Erythroblast (primary cell): Measurements from ENCODE around the gene EPHB3.

Experiments
- GATA1 ChIP-seq: IDR thresholded peaks from 2 replicates; pipeline ENCODE4 v1.6.1; 2011; ENCODE audit warnings: low read depth, mild to moderate bottlenecking, control low read depth, low read length, moderate library complexity
- POLR2A ChIP-seq: IDR thresholded peaks from 2 replicates; pipeline ENCODE4 v1.6.1; 2011; ENCODE audit warnings: mild to moderate bottlenecking, low read length

DNA sequence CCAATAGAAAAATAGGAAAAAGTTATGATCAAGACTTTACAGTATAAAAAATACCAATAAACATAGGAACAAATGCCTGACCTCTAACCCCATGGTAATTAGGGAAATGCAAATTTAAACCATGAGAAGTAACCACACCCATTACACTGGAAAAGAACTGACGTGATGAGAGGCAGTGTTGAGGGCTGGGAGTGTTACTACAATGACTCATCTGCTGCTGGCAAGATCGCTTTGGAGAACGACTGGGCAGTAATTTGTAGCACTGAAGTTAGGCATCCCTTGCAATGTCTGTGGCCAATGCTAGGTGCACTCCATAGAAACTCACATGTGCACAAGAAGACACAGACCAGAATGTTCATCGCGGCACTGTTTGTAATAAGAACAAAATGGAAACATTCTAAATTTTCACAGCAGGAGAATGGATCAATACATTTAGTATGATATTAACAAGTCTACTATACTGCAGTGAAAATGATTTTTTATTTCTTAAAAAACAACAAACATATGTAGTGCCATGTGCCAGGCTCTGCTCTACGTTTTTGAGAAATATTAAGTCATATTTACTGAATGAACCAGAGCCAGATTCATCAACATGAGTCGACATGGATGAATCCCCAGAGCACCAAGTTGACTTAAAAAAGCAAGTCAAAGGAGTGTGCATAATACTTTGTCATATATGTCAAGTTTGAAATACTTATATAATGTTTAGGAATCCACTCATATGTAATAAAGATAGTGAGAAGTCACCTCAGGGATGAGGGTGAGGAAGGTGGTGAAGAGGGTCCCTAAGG, 37.6 kb upstream of the EPHB3 start:
- no peak for TF ChIP-seq POLR2A
- TF ChIP-seq GATA1 = no peak
